Neuronal stem cell (in vitro differentiated cells): ENCODE results near the gene TREML2.
"Not testable (repeated sequence)": the region's sequence is repeated elsewhere in the genome, so short reads cannot be mapped to it uniquely, and the experiment has no call there.

Source experiments
- DNase-seq: peaks from one replicate; pipeline ENCODE4 v3.0.0-alpha.2; 2013; ENCODE audit warnings: low spot score
- H2AFZ ChIP-seq: one replicate; pipeline ENCODE4 v1.6.1; 2013; ENCODE audit warnings: mild to moderate bottlenecking, low read length, inconsistent platforms
- H2AK5ac ChIP-seq: 2 replicates; pipeline ENCODE4 v1.6.1; 2013; ENCODE audit warnings: low read depth, mild to moderate bottlenecking, inconsistent platforms, low read length, moderate library complexity, mixed read lengths
- H2BK120ac ChIP-seq: 2 replicates; pipeline ENCODE4 v1.6.1; 2013; ENCODE audit warnings: low read depth, mild to moderate bottlenecking, inconsistent platforms, low read length, moderate library complexity, mixed read lengths
- H2BK12ac ChIP-seq: one replicate; pipeline ENCODE4 v1.6.1; 2013; ENCODE audit warnings: low read length, inconsistent platforms
- H2BK15ac ChIP-seq: 2 replicates; pipeline ENCODE4 v1.6.1; 2013; ENCODE audit warnings: mild to moderate bottlenecking, low read length, inconsistent platforms, mixed read lengths
- H2BK5ac ChIP-seq: one replicate; pipeline ENCODE4 v1.6.1; 2013; ENCODE audit warnings: inconsistent platforms, mild to moderate bottlenecking, low read length, moderate library complexity
- H3K14ac ChIP-seq: one replicate; pipeline ENCODE4 v1.6.1; 2013; ENCODE audit warnings: low read length, inconsistent platforms
- H3K18ac ChIP-seq: 2 replicates; pipeline ENCODE4 v1.6.1; 2013; ENCODE audit warnings: low read length, inconsistent platforms
- H3K23ac ChIP-seq: 2 replicates; pipeline ENCODE4 v1.6.1; 2013; ENCODE audit warnings: low read depth, mild to moderate bottlenecking, mixed read lengths, low read length, inconsistent platforms; ENCODE audit not compliant: poor library complexity
- H3K27ac ChIP-seq: replicated peaks from 3 replicates; pipeline ENCODE4 v1.5.1; 2013; ENCODE audit warnings: low read length, inconsistent platforms
- H3K27me3 ChIP-seq, 3 experiments: 2 replicates each; pipeline ENCODE4 v1.6.1; 2013; ENCODE audit warnings: low read length in 3 of 3, mild to moderate bottlenecking in 2 of 3, inconsistent platforms in 1 of 3, low read depth in 1 of 3, mixed read lengths in 1 of 3, moderate library complexity in 1 of 3; ENCODE audit not compliant: control insufficient read depth in 3 of 3, insufficient read depth in 3 of 3
- H3K36me3 ChIP-seq, 2 donors: replicated peaks in 1 of 2; 2 replicates each; pipeline ENCODE4 v1.6.1; 2013; ENCODE audit warnings: low read length in 2 of 2; ENCODE audit not compliant: control insufficient read depth in 2 of 2, insufficient read depth in 2 of 2
- H3K4ac ChIP-seq: 2 replicates; pipeline ENCODE4 v1.6.1; 2013; ENCODE audit warnings: inconsistent platforms, mild to moderate bottlenecking, low read length, moderate library complexity
- H3K4me1 ChIP-seq, 2 donors: 1 replicate in 1 of 2; 2 replicates in 1 of 2; pipeline ENCODE4 v1.6.1; 2013; ENCODE audit warnings: low read length in 2 of 2, low read depth in 1 of 2; ENCODE audit not compliant: control insufficient read depth in 2 of 2, insufficient read depth in 1 of 2
- H3K4me2 ChIP-seq: one replicate; pipeline ENCODE4 v1.6.1; 2013; ENCODE audit warnings: mild to moderate bottlenecking, low read length, inconsistent platforms; ENCODE audit not compliant: insufficient read depth, poor library complexity, severe bottlenecking
- H3K4me3 ChIP-seq, 2 donors: 2 replicates each; pipeline ENCODE4 v1.5.1; 2013; ENCODE audit warnings: low read length in 2 of 2, mild to moderate bottlenecking in 2 of 2, inconsistent platforms in 1 of 2, moderate library complexity in 1 of 2
- H3K79me1 ChIP-seq: one replicate; pipeline ENCODE4 v1.6.1; 2013; ENCODE audit warnings: low read depth, mild to moderate bottlenecking, inconsistent platforms, low read length, moderate library complexity
- H3K9ac ChIP-seq: one replicate; pipeline ENCODE4 v1.6.1; 2013; ENCODE audit warnings: mild to moderate bottlenecking, low read depth, low read length, inconsistent platforms; ENCODE audit not compliant: poor library complexity
- H3K9me3 ChIP-seq, 2 donors: replicated peaks in 1 of 2; 2 replicates each; pipeline versions ENCODE3 to v1.6.1; 2013; ENCODE audit warnings: low read length in 2 of 2, mild to moderate bottlenecking in 2 of 2, inconsistent platforms in 1 of 2, low read depth in 1 of 2, mixed read lengths in 1 of 2, moderate library complexity in 1 of 2; ENCODE audit not compliant: control insufficient read depth in 2 of 2, insufficient read depth in 1 of 2
- H4K8ac ChIP-seq: one replicate; pipeline ENCODE4 v1.6.1; 2013; ENCODE audit warnings: low read depth, mild to moderate bottlenecking, inconsistent platforms, low read length, moderate library complexity
- H4K91ac ChIP-seq: one replicate; pipeline ENCODE4 v1.6.1; 2013; ENCODE audit warnings: low read length, low read depth, mild to moderate bottlenecking, inconsistent platforms; ENCODE audit not compliant: poor library complexity
- WGBS, 2 donors: extraction: QIAGEN DNeasy Blood & Tissue Kit; methylation state at CpG; one replicate each; pipeline ENCODE4 v1.1.7; 2013; ENCODE audit warnings: missing lambda C conversion rate in 2 of 2, mixed read lengths in 1 of 2; ENCODE audit not compliant: insufficient read length in 2 of 2, insufficient replicate concordance in 1 of 2; ENCODE audit errors: extremely low coverage in 2 of 2; 5-methylcytosine and 5-hydroxymethylcytosine counted together

TREML2 gene

GRCh38 chr6:41189967-41190366 is 11.0 kb downstream of the TREML2 start:
- no peaks in the 10 kb centered on the region for H3K36me3 ChIP-seq
- no peak overlapping the region for H3K4ac ChIP-seq
- H2AFZ ChIP-seq, result no peak overlapping the region
- H3K4me1 ChIP-seq, result peaks cover 0 to 2% of the 10 kb centered on the region in 2 donors
- H3K23ac ChIP-seq, result no peak overlapping the region
- H3K14ac ChIP-seq, result no peak overlapping the region
- peaks cover 0 to 11% (median 0%) of the 10 kb centered on the region in 3 experiments for H3K27me3 ChIP-seq
- no peak overlapping the region for H3K27ac ChIP-seq
- no peak overlapping the region for H4K8ac ChIP-seq
- no peak for DNase-seq
- no peak overlapping the region for H2BK5ac ChIP-seq
- no CpG with 5 or more reads among the region's 2 CpGs for WGBS, 2 donors
- no peak overlapping the region for H2BK12ac ChIP-seq
- H2BK120ac ChIP-seq, result no peak overlapping the region
- H3K9me3 ChIP-seq, result peaks cover 6 to 13% of the 10 kb centered on the region in 2 donors
- H2AK5ac ChIP-seq, result no peak overlapping the region
- H3K4me3 ChIP-seq, result no peak overlapping the region
- no peak overlapping the region for H3K4me2 ChIP-seq
- no peaks in the 10 kb centered on the region for H3K79me1 ChIP-seq
- no peak overlapping the region for H4K91ac ChIP-seq
- no peak overlapping the region for H3K9ac ChIP-seq
- H2BK15ac ChIP-seq, result no peak overlapping the region
- H3K18ac ChIP-seq, result no peak overlapping the region

GRCh38 chr6:41189046-41189445 is 11.9 kb downstream of the TREML2 start:
- not testable (repeated sequence) for H4K91ac ChIP-seq, H2BK120ac ChIP-seq, H3K27ac ChIP-seq, H3K18ac ChIP-seq, H3K9ac ChIP-seq, H3K4me3 ChIP-seq, H3K14ac ChIP-seq, H2BK15ac ChIP-seq, H3K23ac ChIP-seq, H2BK12ac ChIP-seq, H3K4me1 ChIP-seq, H3K79me1 ChIP-seq, H2BK5ac ChIP-seq, H3K4ac ChIP-seq, H2AK5ac ChIP-seq, H3K36me3 ChIP-seq, H4K8ac ChIP-seq, H3K4me2 ChIP-seq, DNase-seq, H2AFZ ChIP-seq
- Histone ChIP-seq H3K27me3 (peaks cover 0 to 11% (median 0%) of the 10 kb centered on the region in 3 experiments), H3K9me3 (peaks cover 6 to 13% of the 10 kb centered on the region in 2 donors)

GRCh38 chr6:41187924-41188886 is 12.7 kb downstream of the TREML2 start:
- Histone ChIP-seq H2BK5ac (no peak overlapping the region), H3K23ac (no peak overlapping the region), H3K9ac (no peak overlapping the region), H2BK120ac (no peak overlapping the region), H3K4ac (no peak overlapping the region), H2BK15ac (no peak overlapping the region), H4K8ac (no peak overlapping the region), H3K9me3 (peaks cover 6 to 13% of the 10 kb centered on the region in 2 donors), H4K91ac (no peak overlapping the region), H3K79me1 (no peaks in the 10 kb centered on the region), H2AFZ (no peak overlapping the region), H2AK5ac (no peak overlapping the region), H3K27me3 (peaks cover 0 to 11% (median 0%) of the 10 kb centered on the region in 3 experiments), H3K18ac (no peak overlapping the region), H3K4me3 (no peak overlapping the region), H2BK12ac (no peak overlapping the region), H3K27ac (no peak overlapping the region), H3K4me2 (no peak overlapping the region), H3K36me3 (no peaks in the 10 kb centered on the region), H3K14ac (no peak overlapping the region), H3K4me1 (no peaks in the 10 kb centered on the region)
- no CpG with 5 or more reads among the region's 8 CpGs for WGBS, 2 donors
- DNase-seq, result no peak

- Histone ChIP-seq H3K4me1 (no peaks in the 10 kb centered on the region), H3K27ac (no peak overlapping the region), H4K91ac (no peak overlapping the region), H4K8ac (no peak overlapping the region), H3K9ac (no peak overlapping the region), H3K4me2 (no peak overlapping the region), H3K9me3 (peaks cover 4 to 13% of the 10 kb centered on the region in 2 donors), H2BK120ac (no peak overlapping the region), H3K36me3 (no peaks in the 10 kb centered on the region), H2BK12ac (no peak overlapping the region), H3K27me3 (peaks cover 0 to 11% (median 0%) of the 10 kb centered on the region in 3 experiments), H2AFZ (no peak overlapping the region), H3K4me3 (no peak overlapping the region), H2AK5ac (no peak overlapping the region), H3K4ac (no peak overlapping the region), H2BK5ac (no peak overlapping the region), H3K18ac (no peak overlapping the region), H3K14ac (no peak overlapping the region), H3K79me1 (no peaks in the 10 kb centered on the region), H2BK15ac (no peak overlapping the region), H3K23ac (no peak overlapping the region)
- DNase-seq, result no peak
- no CpG with 5 or more reads among the region's 10 CpGs for WGBS, 2 donors
Observed at GRCh38 chr6:41186031-41186562, 14.9 kb downstream of the TREML2 start.
